Activated CD4-positive, alpha-beta T cell treated with anti-CD3 and anti-CD28 coated beads, Interleukin-2, amount 10 ng/mL, durations not matched to agents 24 days and 14 days (primary cell): Measurements from ENCODE around the gene SLC2A10. TPM values are rescaled to one million over a fixed set of nuclear protein-coding genes. Genes with fewer than 3 reads are reported as not detected.

Source experiments
- DNase-seq: peaks from one replicate; pipeline ENCODE4 v3.0.0; 2022
- H3K27ac Mint-ChIP-seq: one replicate; pipeline ENCODE4 v1.8.0; 2022; ENCODE audit warnings: mild to moderate bottlenecking, mixed read lengths
- H3K27me3 Mint-ChIP-seq: one replicate; pipeline ENCODE4 v1.8.0; 2022; ENCODE audit warnings: mixed read lengths
- H3K36me3 Mint-ChIP-seq: one replicate; pipeline ENCODE4 v1.8.0; 2022; ENCODE audit warnings: low read depth, mild to moderate bottlenecking, mixed read lengths
- H3K4me1 Mint-ChIP-seq: one replicate; pipeline ENCODE4 v1.8.0; 2021; ENCODE audit warnings: mixed read lengths
- H3K4me3 Mint-ChIP-seq: one replicate; pipeline ENCODE4 v1.8.0; 2022; ENCODE audit warnings: mild to moderate bottlenecking, moderate library complexity, mixed read lengths
- H3K9me3 Mint-ChIP-seq: one replicate; pipeline ENCODE4 v1.8.0; 2021; ENCODE audit warnings: mixed read lengths
- intact Hi-C: fragments of 100-400 bp; cut with micrococcal nuclease; formaldehyde crosslinking; loops from one replicate; pipeline ENCODE4 v1.15.1; 2023
- total RNA-seq: library from RNA; stranded (reverse); gene quantifications from 2 replicates; pipeline ENCODE4 v1.2.3, GENCODE V29; 2022

The SLC2A10 gene
- total RNA-seq, 1 donor from 2014 or later = not detected

DNA sequence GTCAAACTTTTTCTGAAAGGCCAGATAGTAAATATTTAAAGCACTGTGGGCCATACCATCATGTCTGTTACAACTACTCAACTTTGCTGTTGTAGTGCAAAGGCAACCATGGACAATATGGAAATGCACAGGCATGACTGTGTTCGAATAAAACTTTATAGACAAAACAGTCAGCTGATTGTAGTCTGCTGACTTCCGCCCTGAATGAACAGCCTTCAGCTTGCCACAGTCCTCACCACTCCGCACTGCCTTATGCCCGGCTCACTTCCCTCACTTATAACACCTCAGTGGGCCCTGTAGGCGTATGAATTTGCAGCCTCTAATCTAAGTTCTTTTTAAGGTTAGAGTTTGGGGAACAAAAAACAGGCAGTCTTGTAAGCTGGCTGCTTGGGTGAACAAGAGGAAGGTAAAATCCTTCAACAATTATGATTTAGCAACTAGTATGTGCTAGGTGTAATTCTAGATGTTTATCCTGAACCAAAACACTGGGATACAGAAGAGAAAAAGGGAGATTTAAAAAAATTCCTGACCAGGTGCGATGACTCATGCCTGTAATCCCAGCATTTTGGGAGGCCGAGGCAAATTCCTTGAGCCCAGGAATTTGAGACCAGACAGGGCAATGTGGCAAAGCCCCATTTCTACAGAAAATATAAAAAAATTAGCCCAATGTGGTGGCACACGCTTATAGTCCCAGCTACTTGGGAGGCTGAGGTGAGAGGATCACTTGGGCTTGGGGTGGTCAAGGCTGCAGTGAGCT, 6.8 kb upstream of the SLC2A10 start:
- DNase-seq = no peak
- intact Hi-C loops = no loop called here
- Mint-ChIP-seq H3K4me3 (no peak overlapping the region), H3K27ac (no peak overlapping the region), H3K27me3 (peaks cover 27% of the 10 kb centered on the region), H3K9me3 (peaks cover 3% of the 10 kb centered on the region), H3K4me1 (no peaks in the 10 kb centered on the region), H3K36me3 (no peaks in the 10 kb centered on the region)

DNA sequence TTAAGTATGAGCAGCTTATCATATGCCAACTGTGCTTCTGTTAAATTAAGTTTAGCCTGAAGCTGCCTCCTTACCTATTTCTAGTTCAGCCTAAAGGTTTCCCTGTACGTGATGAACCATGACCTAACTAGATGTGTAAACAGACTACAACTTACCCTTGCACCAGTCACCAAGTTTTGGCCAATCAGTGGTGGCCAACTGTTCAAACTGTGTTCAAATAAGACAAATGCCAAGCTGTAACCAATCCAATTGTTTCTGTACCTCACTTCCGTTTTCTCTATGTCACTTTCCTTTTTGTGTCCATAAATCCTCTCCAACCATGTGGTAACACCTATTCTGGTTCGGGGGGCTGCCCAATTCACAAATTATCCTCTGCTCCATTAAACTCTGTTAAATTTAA, 6.0 kb upstream of the SLC2A10 start:
- Mint-ChIP-seq H3K9me3 (peaks cover 3% of the 10 kb centered on the region), H3K27ac (no peak overlapping the region), H3K4me3 (no peak overlapping the region), H3K36me3 (no peaks in the 10 kb centered on the region), H3K27me3 (peaks cover 35% of the 10 kb centered on the region), H3K4me1 (no peaks in the 10 kb centered on the region)
- intact Hi-C loops = no loop called here
- DNase-seq = no peak

DNA sequence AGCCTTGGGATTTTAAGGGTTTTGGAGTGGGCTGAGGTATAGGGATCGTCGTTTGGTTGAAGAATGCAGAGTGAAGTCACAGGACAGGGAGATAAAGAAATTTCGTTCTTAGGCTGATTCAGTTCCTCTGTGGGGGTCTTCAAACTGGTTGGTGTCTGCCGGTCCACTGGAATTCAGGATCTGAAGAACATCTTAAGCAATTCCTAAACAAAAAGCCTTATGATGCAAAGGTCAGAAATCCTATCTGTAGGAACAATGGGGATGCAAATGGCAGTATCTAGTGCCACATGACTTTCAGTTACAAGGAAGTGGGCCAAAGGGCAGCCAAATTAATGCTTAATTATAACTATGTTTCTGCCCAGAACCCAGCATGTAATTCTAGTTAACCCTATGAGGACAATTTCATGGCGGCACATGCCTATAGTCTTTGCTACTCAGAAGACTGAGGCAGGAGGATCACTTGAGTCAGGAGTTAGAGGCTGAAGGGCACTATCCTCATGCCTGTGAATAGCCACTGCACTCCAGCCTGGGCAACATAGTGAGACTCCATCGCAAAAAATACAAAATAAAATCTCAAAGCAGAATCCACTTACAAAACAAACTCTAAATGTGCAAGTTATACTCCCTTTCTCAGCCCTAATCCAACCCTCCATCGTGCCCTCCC, 4.6 kb upstream of the SLC2A10 start:
- Mint-ChIP-seq H3K27me3 (peaks cover 44% of the 10 kb centered on the region), H3K27ac (no peak overlapping the region), H3K4me1 (peaks cover 4% of the 10 kb centered on the region)

DNA sequence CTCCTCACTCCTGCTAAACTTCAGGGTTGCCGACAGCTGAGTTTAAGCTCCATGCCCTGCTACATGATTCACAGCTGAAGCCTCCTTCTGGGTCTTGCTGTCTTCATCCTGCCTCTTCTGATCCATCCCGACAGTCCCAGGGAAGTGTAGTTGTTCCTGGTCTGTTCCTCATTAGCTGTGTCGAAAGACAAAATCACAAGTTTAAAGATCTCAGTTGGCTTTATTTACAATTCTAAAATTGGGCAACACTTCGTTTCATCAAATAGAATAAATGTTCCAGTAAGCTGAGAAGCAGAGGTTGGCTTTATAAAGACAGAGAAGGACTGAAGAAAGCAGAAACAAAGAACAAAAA, 4.1 kb upstream of the SLC2A10 start:
- DNase-seq = no peak
- intact Hi-C loops = no loop called here
- H3K27ac Mint-ChIP-seq = no peak overlapping the region
- H3K4me3 Mint-ChIP-seq = no peak overlapping the region
- peaks cover 6% of the 10 kb centered on the region for H3K36me3 Mint-ChIP-seq
- H3K9me3 Mint-ChIP-seq = peaks cover 3% of the 10 kb centered on the region
- H3K4me1 Mint-ChIP-seq = peaks cover 7% of the 10 kb centered on the region
- peaks cover 45% of the 10 kb centered on the region for H3K27me3 Mint-ChIP-seq

More for the DNA sequence above, 4.6 kb upstream of the SLC2A10 start:
- DNase-seq = no peak
- peaks cover 3% of the 10 kb centered on the region for H3K9me3 Mint-ChIP-seq
- intact Hi-C loops = no loop called here
- H3K4me3 Mint-ChIP-seq = no peak overlapping the region
- H3K36me3 Mint-ChIP-seq = peaks cover 3% of the 10 kb centered on the region

DNA sequence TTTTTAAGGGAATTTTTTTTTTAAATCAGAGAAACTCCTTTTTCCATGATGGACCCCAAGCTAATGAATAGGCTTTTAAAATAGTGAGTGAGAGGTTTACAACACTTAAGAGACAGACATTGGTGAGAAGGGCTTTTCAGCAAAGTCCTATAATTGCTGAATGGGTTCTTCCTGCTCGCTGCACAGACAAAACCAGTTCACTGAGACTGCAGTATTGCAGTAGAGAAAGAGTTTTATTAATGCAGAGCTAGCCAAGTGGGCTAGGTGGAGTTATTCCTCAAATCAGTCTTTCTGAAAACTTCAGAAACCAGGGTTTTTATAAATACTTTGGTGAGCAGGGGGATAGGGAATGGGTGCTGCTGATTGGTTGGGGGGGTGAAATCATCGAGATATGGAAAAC, 3.2 kb upstream of the SLC2A10 start:
- peaks cover 6% of the 10 kb centered on the region for H3K36me3 Mint-ChIP-seq
- no peak for DNase-seq

DNA sequence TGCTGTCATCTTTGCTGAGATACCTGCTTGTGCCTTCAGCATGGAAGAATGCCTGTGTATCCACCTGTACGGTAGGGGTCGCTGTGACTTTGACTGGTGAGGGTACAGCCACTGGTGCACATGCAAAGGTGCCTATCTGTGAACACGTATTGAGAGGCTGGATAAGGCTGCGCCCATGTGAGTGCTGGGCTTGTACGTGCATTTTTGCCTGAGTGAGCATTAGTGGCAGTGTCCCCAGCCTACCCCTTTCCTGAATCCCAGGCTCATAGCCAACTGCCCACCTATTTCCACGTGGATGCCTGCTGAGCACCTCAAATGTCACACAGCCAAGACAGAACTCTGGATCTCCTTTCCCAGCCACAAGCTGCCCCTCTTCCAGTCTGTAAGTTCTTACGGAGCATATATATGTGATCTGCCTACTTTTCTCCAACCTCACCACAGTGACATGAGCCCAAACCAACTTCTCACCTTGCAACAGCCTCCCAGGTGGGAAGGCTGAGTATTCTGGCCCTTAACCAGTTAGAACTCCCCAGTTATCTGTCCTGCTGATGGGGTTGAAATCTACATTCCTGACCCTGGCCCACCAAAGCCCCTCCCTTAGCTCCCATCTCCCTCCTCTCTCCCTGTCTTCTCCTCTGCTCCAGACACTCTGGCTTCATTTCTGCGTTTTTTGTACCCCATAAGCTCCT, 1.1 kb upstream of the SLC2A10 start:
- Mint-ChIP-seq H3K27ac (no peak overlapping the region), H3K27me3 (peaks cover 64% of the 10 kb centered on the region), H3K4me1 (peaks cover 7% of the 10 kb centered on the region), H3K4me3 (no peak overlapping the region), H3K36me3 (peaks cover 6% of the 10 kb centered on the region), H3K9me3 (peaks cover 3% of the 10 kb centered on the region)
- intact Hi-C loops = no loop called here
- no peak for DNase-seq

More for the DNA sequence above, 3.2 kb upstream of the SLC2A10 start:
- Mint-ChIP-seq H3K4me3 (no peak overlapping the region), H3K27me3 (peaks cover 52% of the 10 kb centered on the region), H3K27ac (no peak overlapping the region), H3K4me1 (peaks cover 7% of the 10 kb centered on the region), H3K9me3 (peaks cover 3% of the 10 kb centered on the region)
- intact Hi-C loops = no loop called here

DNA sequence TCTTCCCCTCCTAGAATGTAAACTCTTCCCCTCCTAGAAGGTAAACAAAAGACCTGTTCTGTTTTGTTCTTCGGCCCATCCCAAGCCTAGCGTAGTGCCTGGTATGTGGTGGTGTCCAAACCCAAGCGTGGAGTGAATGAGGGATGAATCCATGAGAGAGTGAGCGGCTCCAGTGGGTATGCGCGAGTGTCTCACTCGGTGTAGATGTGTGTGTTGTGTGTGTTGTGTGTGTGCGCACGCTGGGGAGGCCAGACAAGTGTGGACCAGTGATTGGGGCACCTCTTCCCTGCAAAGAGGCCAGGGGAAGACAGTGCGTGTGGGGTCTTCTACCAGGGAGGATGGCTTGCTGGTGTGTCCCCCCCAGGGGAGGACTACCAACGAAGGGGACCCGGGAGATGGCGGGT, 392 bp upstream of the SLC2A10 start:
- peaks cover 62% of the 10 kb centered on the region for H3K27me3 Mint-ChIP-seq
- DNase-seq = no peak
- no peak overlapping the region for H3K27ac Mint-ChIP-seq
- peaks cover 6% of the 10 kb centered on the region for H3K36me3 Mint-ChIP-seq
- H3K4me1 Mint-ChIP-seq = peaks cover 7% of the 10 kb centered on the region
- intact Hi-C loops = no loop called here
- peaks cover 3% of the 10 kb centered on the region for H3K9me3 Mint-ChIP-seq
- peak overlapping the region; percentile 38 for H3K4me3 Mint-ChIP-seq

DNA sequence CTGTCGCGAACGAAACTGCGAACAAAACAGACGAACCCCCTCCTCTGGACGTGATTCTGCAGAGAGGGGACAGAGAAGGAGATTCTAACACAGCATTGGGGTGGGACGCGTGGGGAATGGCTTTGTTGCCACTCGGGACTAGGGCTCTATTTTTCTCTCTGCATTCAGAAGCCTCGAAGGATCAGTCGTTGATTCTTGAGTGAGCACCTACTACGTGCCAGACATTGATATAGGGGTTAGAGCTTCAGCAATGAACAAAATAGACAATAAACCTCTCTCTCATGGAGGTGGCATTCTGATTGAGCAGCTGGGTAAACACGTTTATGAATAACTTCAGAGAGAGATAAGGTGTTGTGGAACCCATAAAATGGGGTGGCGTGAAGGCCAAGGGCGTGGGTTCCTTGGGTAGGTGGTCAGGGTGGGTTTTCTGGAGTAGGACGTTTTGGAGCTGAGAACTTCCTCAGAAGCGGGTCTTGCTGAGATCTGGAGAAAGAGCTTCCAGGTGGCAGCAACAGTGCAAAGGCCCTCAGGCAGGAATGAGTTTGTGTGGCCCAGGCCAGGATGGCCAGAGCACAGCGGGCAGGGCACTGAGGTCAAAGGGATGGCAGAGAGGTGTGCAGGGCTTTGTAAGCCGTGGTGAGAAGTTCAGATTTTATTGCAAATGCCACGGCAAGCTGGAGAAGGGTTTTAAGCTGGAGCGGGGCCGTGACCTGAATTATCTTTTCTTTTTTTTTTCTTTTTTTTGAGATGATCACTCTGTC, 884 bp downstream of the SLC2A10 start:
- peaks cover 7% of the 10 kb centered on the region for H3K4me1 Mint-ChIP-seq

DNA sequence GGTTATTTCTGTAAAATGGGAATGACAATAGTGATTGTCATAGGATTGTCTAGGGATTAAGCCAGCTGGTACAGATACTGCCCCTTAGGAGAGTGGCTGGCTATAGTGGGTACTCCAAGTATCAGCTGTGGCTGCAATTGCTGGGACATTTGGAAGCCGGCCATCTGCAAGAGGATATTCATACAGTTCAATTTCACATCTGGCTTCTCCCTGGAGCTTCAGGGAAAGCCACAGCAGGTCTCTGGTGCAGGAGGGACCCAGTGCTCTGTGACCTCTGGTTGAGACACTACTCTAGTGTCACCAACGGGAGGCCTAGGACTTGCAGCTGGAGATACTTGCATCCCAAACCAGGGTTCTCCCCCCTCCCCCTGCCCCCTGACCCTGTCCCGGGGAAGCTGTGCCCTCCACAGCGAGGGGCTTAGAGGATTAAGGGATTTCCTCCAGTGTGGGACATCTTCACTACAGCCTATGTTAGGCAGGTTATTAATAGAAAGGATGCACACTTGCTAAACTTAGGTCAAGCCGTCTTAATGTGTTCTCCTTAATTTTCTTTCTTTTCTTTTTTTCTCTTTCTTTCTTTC, 2.7 kb downstream of the SLC2A10 start:
- DNase-seq = no peak
- no peaks in the 10 kb centered on the region for H3K9me3 Mint-ChIP-seq
- peaks cover 7% of the 10 kb centered on the region for H3K4me1 Mint-ChIP-seq
- no peak overlapping the region for H3K4me3 Mint-ChIP-seq
- intact Hi-C loops = no loop called here
- peaks cover 6% of the 10 kb centered on the region for H3K36me3 Mint-ChIP-seq
- H3K27me3 Mint-ChIP-seq = peaks cover 54% of the 10 kb centered on the region
- no peak overlapping the region for H3K27ac Mint-ChIP-seq

More for the DNA sequence above, 884 bp downstream of the SLC2A10 start:
- no peak overlapping the region for H3K27ac Mint-ChIP-seq
- H3K36me3 Mint-ChIP-seq = peaks cover 6% of the 10 kb centered on the region
- H3K4me3 Mint-ChIP-seq = peak overlapping the region; percentile 57
- intact Hi-C loops = no loop called here
- peaks cover 3% of the 10 kb centered on the region for H3K9me3 Mint-ChIP-seq
- DNase-seq = no peak
- peaks cover 57% of the 10 kb centered on the region for H3K27me3 Mint-ChIP-seq

DNA sequence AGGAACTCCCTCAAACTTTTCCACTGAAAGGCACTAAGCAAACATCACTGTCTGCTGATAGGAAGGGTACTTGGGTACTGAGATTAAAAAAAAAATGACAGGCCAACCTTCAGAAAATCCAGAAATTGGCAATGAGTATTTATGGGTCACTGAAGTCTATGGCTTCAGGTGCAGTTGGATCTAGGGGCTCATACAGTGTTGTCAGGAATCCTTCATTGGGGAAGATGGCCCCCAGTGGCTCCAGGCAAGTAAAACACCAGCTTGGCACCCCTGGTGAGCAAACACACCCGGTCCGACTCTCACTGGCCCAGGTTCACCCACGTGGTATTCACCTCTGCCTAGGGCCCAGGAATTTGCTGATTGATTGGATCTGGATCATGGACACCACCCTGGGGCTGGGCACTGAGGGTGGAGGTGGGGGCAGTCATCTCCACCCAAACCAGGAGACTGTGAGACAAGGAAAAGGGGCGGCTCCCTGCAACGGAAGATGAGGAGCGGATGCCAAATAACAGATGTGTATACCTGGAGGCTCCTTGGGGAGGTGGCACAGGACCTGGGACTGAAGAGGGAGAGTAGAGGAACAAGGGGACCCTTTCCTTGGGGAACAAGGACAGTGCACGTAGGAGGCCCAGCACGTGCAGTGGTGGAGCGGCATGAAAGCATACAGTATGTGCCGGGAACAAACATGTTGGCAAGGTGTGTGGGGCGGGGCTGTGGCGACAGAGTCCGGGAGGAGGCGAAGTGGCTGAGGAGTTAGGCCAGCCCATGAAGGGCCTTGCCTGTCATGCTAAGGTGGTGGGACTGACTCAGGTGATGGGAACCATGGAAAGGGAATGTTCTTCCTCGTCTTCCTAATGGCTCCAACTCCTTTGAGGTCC, 4.7 kb downstream of the SLC2A10 start:
- Mint-ChIP-seq H3K9me3 (no peaks in the 10 kb centered on the region), H3K27me3 (peaks cover 38% of the 10 kb centered on the region), H3K4me3 (no peak overlapping the region), H3K36me3 (peaks cover 3% of the 10 kb centered on the region), H3K27ac (no peak overlapping the region), H3K4me1 (peaks cover 5% of the 10 kb centered on the region)
- no peak for DNase-seq
- intact Hi-C loops = no loop called here

DNA sequence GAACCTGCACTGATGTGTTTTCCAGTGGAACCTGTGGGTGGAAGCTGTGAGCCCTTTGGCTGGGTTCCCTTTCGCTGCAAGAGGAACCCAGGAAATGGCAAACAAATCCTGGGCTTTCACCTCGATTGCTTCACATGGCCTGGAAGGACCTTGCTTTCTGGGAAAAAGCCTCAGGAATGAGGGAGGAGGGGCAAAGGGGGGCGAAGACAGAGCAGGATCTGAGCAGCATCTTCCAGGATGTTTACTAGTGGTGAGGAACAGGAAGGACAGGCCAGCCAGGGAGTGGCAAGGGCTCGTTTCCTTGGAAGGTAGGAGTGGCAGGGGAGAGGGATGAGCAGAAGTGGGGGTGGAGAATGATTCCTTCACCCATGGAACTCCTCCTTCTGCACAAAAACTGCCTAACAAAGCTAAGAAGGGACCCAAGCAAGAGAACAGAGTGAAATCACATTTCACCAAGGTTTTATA, 5.9 kb downstream of the SLC2A10 start:
- intact Hi-C loops = no loop called here
- H3K9me3 Mint-ChIP-seq = peaks cover 4% of the 10 kb centered on the region
- no peaks in the 10 kb centered on the region for H3K4me1 Mint-ChIP-seq

DNA sequence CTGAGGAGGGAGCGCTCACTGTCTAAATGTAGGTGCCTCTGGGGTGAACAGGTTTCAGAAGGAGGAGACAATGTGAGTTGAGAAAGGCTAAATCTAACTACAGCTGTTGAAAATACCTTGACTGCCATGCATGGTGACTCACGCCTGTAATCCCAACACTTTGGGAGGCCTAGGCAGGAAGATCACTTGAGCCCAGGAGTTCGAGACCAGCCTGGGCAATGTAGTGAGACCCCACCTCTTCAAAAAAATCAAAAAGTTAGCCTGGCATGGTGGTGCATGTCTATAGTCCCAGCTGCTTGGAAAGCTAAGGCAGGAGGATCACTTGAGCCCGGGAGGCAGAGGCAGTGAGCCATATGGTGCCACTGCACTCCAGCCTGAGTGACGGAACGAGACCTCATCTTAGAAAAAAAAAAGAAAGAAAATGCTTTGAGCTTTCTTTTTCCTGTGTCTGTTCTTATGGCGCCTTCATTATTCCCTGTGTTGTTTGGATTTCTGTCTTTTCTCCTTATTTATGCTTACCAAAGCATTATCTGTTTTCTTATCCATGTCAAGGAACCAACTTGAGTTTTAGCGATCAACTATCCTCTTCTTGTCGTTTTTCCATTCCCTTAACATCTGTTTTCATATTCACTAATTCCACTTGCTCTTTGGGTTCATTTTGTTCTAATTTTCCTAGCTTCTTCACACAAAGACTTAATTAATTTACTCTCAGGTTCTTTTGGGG, 8.5 kb downstream of the SLC2A10 start:
- DNase-seq = no peak
- H3K4me1 Mint-ChIP-seq = no peaks in the 10 kb centered on the region
- H3K27me3 Mint-ChIP-seq = peaks cover 11% of the 10 kb centered on the region
- no peak overlapping the region for H3K4me3 Mint-ChIP-seq
- no peak overlapping the region for H3K27ac Mint-ChIP-seq
- peaks cover 12% of the 10 kb centered on the region for H3K9me3 Mint-ChIP-seq
- intact Hi-C loops = no loop called here
- no peaks in the 10 kb centered on the region for H3K36me3 Mint-ChIP-seq

More for the DNA sequence above, 5.9 kb downstream of the SLC2A10 start:
- no peak overlapping the region for H3K4me3 Mint-ChIP-seq
- peaks cover under 1% of the 10 kb centered on the region for H3K36me3 Mint-ChIP-seq
- DNase-seq = no peak
- H3K27me3 Mint-ChIP-seq = peaks cover 31% of the 10 kb centered on the region
- no peak overlapping the region for H3K27ac Mint-ChIP-seq
